Measurements from ENCODE around the gene LRIT1.

The LRIT1 gene

DNA sequence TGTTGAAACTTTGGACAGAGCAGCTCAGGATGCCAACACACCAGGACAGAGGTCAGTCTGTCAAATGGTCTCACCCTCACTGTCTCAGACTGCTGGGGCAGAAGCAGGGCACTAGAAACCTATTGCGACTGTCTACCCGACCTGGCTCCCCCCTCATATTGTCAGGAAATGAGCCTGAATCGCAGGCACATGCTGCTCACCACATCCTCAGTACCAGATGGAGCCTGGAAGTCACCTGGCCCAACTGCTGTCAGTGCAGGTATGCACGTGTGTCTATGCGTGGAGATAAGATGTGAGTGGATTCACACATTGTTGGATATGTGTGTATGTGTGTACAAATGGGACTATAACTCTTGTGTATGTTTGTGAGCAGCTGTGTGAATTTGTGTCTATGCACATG, 50.2 kb downstream of the LRIT1 start:
- DNase-seq: no peak

DNA sequence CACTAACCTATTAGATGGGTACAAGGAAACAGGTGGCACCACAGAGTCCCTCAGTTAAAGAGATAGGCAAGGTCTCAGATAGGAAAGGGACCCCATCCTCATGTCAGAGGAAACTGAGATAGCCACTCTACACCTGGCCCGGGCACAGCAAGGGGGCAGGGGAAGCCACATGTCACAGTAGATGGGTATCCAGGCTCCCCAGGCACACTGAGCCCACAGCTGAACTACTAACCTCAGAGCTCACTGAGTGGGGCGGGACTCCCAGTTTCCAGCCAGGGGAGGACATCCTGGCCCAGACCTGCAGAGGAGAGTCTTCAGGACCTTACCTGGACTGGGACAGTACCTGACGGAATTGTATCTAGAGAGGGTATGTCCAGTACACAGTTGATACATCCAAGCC, 50.7 kb downstream of the LRIT1 start:
- DNase-seq: no peak

DNA sequence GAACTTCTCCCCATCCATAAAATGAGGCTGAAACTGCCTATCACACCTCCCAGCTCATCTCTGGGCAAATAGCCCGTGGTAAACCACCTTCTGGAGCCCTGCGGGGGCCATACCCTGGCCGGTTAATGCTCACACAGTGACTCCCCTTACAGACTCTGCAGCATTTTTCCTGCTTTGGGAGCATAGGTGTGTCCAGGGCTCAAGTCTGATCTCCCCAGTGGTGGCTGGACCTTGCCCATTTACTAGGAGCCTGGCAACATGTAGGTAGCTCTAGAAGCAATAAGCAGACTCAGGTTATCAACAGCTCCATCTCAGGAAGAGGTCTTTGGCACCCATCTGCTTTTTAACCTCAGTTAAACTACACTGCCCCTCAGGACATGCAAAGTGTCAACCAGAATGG, 52.5 kb downstream of the LRIT1 start:
- no peak for DNase-seq

DNA sequence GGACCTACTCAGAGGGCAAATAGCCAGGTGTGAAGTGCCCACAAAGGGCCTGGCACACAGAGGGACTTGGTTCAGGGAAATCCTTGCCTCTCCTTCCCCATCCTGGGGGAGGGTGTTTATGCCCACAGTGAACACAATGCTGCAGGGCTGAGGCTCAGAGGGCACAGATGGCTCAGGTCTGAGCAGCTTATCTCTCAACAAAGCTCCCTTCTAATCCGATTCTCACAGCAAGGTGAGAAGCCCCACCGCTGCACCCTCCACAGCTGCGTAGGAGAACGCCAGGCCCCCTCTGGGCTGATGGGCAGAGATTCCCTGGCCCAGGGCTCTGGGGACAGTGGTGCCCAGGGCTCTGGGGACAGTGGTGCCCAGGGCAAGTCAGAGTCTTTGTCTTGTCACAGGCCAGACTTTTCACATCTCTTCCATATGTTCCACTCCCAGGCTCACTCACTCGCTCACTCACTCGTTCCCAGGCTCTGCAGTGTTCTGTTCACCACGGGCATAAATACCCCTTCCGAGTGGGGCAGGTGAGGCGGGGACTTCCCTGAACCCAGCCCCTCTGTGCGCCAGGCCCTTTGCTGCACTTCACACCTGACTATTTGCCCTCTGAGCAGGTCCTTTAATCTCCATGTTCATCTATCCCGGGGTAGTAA, 55.7 kb downstream of the LRIT1 start:
- no peak for DNase-seq

DNA sequence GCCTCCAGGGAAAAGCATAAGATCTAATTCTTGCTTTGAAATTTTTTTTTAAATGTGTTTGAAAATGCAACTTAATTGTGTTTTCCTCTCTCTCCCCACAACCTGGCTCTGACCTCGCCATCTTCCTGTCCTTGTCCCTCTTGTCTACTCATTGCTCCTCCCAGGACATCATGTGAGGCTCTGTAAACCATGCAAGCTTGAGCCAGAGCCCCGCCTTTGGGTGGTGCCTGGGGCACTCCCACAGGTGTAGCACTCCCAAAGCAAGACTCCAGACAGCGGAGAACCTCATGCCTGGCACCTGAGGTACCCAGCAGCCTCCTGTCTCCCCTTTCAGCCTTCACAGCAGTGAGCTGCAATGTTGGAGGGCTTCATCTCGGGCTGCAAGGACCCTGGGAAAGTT, 56.8 kb downstream of the LRIT1 start:
- no peak for DNase-seq

DNA sequence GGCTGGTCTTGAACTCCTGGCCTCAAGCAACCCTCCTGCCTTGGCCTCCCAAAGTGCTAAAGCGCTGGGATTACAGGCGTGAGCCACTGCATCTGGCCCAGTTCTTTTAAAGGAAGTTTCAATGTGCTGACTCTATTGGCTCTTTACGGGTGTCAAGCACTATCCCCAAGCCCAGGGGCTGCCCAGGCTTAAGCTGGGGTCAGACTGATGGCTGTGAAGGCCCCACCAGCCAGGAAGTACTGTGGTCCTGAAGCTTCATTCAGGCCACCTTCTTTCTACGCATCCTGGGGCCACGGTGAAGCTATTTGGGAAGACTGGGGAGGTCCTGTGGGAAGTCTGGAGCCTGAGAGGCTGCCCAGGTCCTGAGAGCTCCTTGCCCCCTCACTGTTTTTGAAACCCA, 59.7 kb downstream of the LRIT1 start:
- no peak for DNase-seq

Measured in T-helper 9 cell (primary cell).